NB4 (cell line): ENCODE data around the gene SRPX2.
A peak's percentile ranks its signal among the peaks of the same experiment; 100 is the strongest.

Experiments used
- DNase-seq: peaks from one replicate; pipeline ENCODE4 v3.0.0; 2010; ENCODE audit warnings: low read depth
- H3K4me3 ChIP-seq: one replicate; pipeline ENCODE4 v1.5.1; 2011; ENCODE audit warnings: mild to moderate bottlenecking, low read depth, low read length, moderate library complexity
- MYC ChIP-seq: IDR thresholded peaks from 2 replicates; pipeline ENCODE4 v1.6.1; 2011; ENCODE audit warnings: low read depth, low read length
- POLR2A ChIP-seq: IDR thresholded peaks from 2 replicates; pipeline ENCODE4 v1.6.1; 2011; ENCODE audit warnings: mild to moderate bottlenecking; ENCODE audit not compliant: insufficient read length; ENCODE audit errors: extremely low read depth
- TF ChIP-seq, protein P1 (sequence below): IDR thresholded peaks from 2 replicates; pipeline ENCODE4 v1.6.1; 2011; ENCODE audit warnings: low read depth, low read length
- TF ChIP-seq, protein P2 (sequence below): IDR thresholded peaks from one replicate; pipeline ENCODE4 v1.5.1; 2012; ENCODE audit warnings: low read depth, low read length

Gene SRPX2

DNA sequence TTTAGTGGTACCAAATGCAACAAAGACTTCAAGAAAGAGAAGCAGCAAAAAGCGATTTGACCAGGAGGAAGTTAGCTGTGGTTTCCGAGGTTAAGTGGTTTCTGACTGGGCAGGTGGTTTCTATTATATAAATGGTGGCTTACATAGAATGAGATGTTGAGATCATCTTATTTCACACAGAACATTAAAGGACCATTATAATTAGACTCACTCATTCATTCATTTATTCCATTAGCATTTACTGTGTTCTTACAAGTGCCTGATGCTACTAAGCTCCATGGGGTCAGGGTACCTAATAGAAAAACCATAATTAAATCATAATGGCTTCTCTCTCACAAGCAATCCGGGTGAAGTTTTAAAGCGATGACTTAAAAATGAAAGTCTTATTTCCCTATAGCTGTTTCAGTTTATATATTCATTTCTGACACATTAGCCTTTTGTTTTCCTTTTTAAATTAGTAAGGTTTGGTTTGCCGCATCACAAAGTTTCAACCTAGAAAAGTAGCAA is 18.0 kb upstream of the SRPX2 start:
- TF ChIP-seq, protein P1, sequence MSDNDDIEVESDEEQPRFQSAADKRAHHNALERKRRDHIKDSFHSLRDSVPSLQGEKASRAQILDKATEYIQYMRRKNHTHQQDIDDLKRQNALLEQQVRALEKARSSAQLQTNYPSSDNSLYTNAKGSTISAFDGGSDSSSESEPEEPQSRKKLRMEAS: no peak
- no peak for TF ChIP-seq MYC
- no peak for TF ChIP-seq POLR2A
- TF ChIP-seq, protein P2, sequence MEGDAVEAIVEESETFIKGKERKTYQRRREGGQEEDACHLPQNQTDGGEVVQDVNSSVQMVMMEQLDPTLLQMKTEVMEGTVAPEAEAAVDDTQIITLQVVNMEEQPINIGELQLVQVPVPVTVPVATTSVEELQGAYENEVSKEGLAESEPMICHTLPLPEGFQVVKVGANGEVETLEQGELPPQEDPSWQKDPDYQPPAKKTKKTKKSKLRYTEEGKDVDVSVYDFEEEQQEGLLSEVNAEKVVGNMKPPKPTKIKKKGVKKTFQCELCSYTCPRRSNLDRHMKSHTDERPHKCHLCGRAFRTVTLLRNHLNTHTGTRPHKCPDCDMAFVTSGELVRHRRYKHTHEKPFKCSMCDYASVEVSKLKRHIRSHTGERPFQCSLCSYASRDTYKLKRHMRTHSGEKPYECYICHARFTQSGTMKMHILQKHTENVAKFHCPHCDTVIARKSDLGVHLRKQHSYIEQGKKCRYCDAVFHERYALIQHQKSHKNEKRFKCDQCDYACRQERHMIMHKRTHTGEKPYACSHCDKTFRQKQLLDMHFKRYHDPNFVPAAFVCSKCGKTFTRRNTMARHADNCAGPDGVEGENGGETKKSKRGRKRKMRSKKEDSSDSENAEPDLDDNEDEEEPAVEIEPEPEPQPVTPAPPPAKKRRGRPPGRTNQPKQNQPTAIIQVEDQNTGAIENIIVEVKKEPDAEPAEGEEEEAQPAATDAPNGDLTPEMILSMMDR: no peak
- no peak overlapping the region for H3K4me3 ChIP-seq
- DNase-seq: peak; percentile 48

DNA sequence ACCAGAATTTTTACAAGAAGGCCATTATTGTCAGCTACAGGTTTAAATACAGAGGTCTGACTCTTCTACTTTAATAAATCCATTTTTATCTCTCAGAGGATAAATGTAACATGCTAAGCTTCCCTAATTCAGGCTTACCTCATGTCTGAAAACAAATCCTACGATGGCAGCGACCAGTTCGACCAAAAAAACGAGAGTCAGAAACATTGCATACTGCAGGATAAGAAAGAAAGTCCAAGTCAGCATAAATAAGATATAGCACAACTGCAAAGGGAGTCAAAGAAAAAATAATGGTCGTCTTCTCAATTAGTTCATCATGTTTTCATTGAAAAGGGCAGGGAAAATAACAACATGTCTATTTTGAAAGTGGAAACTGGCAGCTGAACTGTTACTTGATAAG is 9.0 kb upstream of the SRPX2 start:
- TF ChIP-seq, protein P1: no peak
- TF ChIP-seq POLR2A: no peak
- no peak for TF ChIP-seq MYC
- TF ChIP-seq, protein P2: no peak
- DNase-seq: no peak
- H3K4me3 ChIP-seq: no peak overlapping the region

DNA sequence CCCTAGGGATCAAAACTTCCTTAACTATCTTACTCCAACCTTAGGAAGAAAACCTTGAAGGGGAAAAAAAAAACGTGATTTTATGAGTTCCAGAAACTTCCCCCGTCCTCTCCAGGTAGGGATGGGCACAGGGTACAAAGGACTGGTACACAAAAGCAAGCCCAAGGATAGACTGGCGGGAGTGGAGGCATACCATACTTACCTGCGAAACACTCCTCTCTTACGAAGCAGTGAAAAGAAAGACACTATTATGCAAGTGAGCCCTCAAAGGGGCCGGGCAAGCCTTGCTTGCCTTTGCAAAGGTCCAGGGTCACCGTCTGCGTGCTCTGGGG is 8.0 kb upstream of the SRPX2 start:
- TF ChIP-seq, protein P2: no peak
- TF ChIP-seq MYC (no peak), POLR2A (no peak)
- TF ChIP-seq, protein P1: no peak
- no peak overlapping the region for H3K4me3 ChIP-seq
- DNase-seq: no peak

DNA sequence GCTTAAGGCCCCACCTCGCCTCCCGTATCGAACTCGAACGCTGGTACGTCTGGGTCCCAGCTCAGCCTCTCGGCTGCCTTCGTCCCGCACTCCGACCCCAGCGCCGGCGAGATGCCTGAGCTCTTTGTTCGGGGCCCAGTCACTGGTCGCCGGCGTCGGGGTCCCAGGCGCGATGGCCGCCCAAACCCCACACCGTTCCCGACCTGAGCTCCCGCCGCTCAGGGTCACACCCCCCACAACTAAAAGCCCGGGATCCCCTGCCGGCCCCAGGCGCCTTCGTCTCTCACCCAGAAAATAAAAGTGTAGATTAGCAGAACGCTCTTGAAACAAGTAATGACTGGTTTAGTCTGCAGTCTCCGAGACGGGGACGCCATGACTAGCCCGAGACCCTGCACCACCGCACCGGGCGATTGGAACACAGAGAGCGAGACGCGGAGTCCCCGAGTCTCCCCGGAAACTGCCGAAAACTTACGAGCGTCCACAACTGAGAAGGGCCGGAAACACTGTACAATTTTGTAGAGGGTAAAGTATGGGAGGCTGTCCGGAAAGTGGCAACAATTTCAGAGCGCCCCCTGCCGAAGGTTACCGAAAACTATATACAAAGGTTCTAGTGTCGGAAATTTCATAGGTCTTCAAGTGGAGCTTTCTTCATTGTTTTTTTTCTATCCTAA is 7.5 kb upstream of the SRPX2 start, which contains the start of gene TSPAN6:
TSS of gene TSPAN6 (minus strand) at position 486 of the 671 bp plus-strand sequence. CDS start at position 374, 112 bp downstream.
- TF ChIP-seq, protein P2: peak; percentile 22
- TF ChIP-seq MYC: no peak
- DNase-seq: peak; percentile 1
- no peak within 1 kb of the TSS for H3K4me3 ChIP-seq

DNA sequence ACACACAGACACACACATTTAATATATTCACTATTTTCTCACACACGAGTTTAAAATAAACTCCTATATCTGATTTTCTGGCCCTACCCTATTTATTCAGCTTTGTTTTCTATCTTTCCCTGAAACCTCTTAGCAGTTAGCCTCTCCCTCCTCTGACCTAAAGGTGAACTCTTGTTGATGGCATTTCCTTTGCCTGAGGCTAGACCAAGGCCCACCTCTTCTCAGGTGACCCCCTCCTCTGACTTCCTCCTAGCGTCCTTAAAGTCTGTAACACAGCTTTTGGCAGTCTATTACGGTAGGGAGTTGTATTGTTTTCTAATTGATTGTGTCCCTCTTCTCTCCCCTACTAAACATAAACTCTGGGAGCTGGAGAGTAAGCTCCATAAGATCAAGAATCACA is 1.7 kb upstream of the SRPX2 start:
- H3K4me3 ChIP-seq: no peak overlapping the region
- TF ChIP-seq, protein P2: no peak
- TF ChIP-seq, protein P1: no peak
- TF ChIP-seq POLR2A: no peak
- no peak for TF ChIP-seq MYC
- no peak for DNase-seq
